GM08714 (cell line): Measurements from ENCODE around the gene STIL.

ENCODE experiments used
- H3K4me3 ChIP-seq: fragments of 200-500 bp; sonication (Bioruptor generic); 2 replicates; pipeline ENCODE4 v1.5.1; 2014; ENCODE audit warnings: mild to moderate bottlenecking, low read length, inconsistent platforms
- ZNF274 ChIP-seq: IDR thresholded peaks from 2 replicates; pipeline ENCODE4 v1.6.1; 2012; ENCODE audit warnings: mild to moderate bottlenecking, low read depth, low read length

The STIL gene

DNA sequence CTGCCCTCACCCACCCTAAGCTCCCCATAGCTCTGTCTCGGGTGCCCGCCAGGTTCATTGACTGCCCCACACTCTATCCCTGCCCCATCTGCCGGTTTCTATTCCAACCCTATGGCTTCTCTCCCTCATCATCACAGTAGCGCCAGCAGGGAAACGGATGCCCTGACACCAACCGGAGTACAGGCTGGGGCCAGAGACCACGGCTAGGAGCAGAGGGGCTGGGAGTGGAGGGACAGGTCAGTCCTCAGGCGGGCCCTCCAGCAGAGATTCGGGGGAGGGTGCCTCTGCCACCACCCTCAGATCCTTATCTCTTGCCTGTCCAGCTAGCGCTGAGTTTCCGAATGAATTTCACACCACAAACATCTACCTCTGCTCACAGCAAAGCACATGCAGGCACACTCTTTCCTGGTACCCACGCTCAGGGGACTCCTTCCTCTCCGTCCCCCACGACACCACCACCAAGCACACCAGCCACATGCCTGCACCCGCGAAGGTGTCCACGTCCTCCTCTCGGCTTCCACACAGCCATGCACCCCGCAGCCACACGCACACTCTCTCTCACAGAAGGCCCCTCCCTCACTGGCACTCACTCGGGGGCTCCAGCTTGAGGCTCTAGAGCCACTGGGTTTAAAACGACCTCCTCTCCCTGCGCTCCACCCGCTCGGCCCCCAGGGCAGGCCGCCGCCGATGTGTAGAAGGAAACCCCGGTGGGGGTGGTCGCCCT is 89.1 kb downstream of the STIL start:
- TF ChIP-seq ZNF274 = no peak
- no peak overlapping the region for H3K4me3 ChIP-seq

DNA sequence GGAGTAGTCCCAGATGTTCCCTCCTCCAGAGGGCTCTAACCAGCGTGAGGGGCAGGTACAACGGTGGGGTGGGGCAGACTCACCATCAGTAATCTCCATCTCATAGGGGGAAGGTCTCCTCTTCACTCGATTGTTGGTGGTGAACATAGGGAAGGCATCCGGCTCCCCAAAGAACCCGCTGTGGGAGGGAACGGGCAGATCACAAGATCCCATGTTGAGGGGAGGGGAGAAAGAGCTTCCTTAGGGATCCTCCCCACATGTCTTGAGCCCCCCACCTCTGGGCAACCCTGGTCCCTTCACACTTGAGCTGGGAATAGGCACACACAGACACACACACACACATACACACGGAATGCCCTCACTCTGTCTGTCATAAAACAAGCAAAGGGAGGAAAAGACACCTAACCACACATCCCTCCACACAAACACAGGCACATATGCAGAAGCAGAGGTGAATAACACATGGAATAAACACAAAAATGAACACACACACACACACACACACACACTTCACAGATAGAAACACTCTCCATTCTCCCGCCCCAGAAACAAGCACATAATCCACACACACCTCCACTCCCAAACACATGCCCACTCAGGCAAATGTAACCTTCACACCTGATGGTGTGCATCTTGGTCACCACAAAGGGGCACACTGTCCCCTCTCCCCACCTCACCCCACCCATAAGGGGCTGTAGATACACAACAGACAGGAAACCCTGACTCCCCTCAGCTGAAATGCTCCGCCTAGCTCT is 89.8 kb downstream of the STIL start:
- H3K4me3 ChIP-seq = no peak overlapping the region
- TF ChIP-seq ZNF274 = no peak

DNA sequence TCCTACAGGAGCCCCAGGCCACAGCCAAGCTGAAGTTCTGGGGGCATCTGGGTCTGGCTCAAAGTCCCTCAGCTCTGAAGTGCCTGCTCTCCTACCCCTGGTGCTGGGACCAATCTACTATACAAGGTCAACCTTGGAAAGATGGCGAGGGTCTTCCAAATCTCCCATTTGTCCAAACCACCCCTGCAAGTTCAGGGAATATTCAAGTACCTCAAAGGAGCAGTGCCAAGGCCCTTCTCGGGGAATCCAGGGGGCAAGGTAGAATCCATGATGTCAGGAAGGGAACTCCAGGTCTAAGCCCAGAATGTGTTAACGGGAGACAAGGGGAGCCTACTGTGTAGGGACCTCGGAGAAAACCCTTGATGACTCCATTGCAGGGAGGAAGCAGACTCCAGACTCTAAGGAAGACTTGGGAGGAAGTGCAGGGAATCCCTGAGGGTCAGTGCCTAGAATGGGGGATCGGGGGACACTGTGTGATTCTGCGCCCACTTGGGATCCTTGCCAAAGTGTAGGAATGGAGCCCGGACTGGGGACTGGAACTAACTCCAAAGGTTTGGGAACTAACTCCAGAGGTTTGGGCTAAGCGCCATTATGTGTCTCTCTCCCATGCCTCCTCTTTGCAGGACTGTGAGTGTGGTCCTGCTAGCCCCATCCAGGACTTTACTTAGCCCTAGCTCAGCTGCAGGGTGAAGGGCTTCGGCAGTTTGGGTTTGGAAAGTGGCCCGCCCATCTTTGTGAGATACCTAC is 90.6 kb downstream of the STIL start:
- no peak overlapping the region for H3K4me3 ChIP-seq
- no peak for TF ChIP-seq ZNF274

DNA sequence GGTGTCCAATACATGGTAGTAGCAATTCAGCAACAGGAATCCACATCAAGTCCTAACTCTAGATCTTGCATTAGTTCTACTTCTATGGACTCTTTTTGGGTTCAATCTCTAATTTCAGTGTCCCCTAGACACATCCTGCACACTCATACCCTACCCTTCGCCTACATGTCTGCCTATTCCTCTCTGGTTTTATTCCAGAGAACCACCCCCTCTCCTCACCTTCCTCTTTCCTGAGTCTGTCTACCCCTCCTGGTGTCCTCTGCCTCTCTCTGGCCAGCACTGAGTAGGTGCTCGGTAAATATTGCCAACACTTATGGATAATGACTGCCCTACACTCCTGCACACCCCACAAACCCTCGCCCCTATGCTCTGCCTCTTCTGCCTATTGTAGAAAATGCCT is 91.5 kb downstream of the STIL start:
- TF ChIP-seq ZNF274 = no peak

DNA sequence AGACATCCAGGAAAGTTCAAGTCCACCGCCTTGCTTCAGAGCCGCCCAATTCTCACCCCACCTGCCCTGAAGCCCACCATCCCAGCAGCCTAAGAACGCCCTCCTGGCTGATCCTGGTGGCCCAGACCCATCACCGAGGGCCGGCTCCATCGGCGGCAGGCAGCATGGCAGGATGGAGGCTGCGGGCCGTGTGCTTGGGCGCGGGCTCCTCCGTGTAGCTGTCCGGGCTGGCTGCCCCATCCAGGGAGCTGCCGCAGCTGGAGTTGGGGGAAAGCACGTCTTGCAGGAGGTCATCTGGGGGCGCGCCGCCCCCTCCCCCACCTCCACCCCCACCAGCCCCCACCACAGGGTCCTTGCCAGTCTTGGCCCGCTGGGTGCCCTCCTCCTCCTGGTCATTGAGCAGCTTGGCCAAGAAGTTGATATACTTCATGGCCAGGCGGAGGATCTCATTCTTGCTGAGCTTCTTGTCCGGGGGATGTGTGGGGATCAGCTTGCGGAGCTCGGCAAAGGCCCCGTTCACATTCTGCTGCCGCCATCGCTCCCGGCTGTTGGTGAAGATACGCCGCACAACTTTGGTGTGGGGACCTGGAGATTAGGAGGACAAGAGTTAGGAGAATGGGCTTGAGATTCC is 94.2 kb downstream of the STIL start:
- TF ChIP-seq ZNF274 = no peak
- H3K4me3 ChIP-seq = no peak overlapping the region

More for the DNA sequence above, 91.5 kb downstream of the STIL start:
- H3K4me3 ChIP-seq = no peak overlapping the region

DNA sequence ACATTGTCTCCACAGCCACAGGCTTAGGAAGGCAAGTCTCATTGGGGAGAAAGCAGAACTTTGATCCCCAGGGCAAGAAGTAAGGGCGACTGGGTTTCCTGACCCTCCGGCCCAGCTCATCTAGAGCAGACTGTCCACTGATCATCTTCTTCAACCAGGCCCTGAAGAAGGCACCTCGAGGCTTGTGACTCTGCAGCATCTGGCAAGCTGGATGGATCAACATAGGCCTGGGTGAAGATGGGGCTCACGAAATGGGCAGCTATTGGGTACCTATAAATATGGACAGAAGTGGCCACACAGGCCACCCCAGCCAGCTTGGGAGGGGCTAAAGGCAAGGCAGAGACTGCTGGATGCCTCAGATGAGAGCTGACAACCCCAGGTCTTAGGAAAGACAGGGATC is 94.9 kb downstream of the STIL start:
- no peak overlapping the region for H3K4me3 ChIP-seq
- TF ChIP-seq ZNF274 = no peak

DNA sequence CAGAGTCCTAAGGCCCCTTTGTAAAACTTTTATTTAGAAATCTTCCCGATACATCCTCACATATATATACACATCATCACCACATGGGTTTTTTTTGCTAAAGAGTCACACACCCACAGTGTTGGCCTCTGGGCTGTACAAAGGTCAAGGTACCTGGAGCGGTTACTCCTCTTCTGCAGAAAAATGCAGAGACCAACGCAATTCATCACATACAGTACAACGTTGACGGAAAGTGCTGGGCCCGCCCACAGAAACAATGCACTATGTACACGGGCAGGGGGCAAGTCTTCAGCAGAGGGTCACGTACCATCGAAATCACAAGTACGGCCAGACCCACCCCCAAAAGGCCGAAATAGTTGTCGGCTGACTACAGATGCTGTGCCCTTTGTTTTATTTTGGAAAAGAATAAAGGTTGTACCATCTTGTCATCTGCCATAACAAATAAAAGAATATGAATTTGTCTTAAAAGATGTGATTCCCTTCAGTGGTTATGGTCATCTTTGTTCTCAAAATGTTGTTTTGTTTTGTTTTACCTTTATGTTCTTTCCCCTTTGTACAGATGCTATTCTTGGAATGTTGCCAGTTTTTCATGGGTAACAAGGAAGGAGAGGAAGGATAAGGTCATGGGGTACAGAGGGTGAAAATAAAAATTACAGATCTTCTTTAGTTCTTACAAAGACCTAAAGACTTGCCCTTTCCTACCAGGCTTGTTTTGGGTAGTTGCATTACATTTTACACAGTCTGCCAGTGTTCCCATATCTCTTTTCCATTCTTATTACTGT is 97.5 kb downstream of the STIL start:
- H3K4me3 ChIP-seq = no peak overlapping the region
- TF ChIP-seq ZNF274 = no peak

DNA sequence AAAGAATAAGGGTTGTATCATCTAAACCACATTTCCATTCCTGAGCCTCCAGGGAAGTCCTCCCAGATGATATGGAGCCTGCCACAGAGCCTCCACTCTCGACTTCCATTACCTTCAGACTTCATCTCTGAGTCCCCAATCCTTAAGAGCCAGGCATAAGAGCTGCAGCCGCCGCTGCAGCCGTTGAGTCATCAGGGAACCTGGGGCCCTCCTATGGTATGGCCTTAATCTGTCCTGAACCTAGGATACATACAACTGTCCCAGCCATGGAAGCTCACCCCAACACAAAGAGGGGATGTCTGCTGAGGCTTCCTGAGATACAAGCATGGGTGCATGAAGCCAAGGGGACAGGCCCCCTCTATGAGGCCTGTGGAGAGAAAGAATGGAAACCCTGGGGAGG is 98.2 kb downstream of the STIL start:
- TF ChIP-seq ZNF274 = no peak
- no peak overlapping the region for H3K4me3 ChIP-seq

DNA sequence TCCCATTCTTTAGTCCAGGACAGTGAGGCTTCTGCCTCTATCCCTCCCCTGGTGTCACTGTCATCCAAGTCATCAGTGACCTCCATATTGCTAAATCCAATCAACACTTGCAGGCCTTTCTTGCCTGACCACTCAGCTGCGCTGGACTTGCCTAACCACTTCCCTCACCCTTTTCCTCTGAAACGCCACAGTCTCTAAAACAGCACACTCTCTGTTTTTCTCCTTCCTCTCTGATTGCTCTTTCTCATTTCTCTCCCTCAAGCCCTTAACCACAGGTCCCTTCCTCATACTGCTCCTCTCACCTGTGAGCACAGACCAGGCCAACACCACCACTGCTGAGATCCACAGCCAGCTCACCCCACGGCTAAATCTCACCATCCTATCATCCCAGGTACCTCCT is 99.4 kb downstream of the STIL start:
- no peak for TF ChIP-seq ZNF274
- no peak overlapping the region for H3K4me3 ChIP-seq

DNA sequence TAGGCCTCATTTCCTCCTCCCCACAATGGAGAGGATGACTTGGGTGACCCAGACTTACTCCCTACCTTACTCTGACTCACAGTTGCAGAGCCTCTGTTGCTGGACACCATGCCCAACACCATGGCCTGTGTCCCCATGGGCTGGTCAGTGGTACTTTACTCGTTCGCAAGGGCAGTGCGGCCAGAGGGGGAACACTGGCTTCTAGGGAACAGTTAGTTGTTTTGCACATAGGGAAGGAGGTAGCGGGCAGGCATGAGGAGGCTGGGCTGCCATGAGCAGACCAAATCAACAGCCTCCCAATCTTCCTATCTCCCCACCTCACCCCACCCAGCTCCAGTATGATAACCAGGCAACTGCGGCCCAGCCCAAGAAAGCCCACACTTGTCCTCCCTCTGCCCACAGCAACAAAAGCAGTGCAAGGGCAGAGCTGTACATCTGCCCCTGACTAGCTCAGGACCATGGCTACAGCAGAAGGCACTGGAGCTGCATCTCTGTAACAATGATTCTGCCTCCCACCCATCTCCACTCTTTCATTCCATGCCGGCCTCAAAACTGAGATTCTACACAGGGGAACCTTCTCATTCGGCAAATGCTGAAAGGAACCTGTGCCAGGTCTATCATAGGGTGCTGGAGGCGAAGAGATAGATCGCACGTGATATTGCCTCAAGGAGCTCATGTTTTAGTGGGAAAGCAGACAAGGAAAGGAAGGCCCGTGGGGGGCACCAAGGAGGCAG is 100.5 kb downstream of the STIL start:
- no peak overlapping the region for H3K4me3 ChIP-seq
- no peak for TF ChIP-seq ZNF274

DNA sequence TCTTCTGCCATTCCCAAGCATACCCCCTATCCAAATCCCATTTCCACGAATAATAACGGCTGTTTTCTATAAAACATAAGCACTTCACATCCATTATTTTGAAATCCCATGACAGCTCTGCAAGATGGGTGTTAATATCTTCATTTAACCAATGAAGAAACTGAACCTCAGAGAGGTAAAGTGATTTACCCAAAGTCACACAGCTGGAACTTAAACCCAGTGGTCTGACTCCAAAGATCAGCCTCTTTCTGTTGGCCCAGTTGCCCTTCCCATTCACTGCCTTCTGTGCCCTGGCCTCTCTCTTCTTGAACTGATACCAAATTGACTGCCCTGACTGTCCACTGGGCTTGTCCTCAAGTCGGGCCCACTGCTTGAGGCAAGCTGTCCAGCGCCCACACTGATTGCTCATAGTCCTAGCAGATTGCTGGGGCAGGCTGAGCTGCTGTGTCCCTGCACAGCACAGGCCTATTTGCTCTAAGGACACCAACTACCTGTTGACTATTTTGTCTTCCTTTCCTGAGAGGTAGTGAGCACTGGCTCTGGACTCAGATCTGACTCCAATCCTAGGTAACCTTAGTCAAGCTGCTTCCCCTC is 101.2 kb downstream of the STIL start:
- H3K4me3 ChIP-seq = no peak overlapping the region
- TF ChIP-seq ZNF274 = no peak

DNA sequence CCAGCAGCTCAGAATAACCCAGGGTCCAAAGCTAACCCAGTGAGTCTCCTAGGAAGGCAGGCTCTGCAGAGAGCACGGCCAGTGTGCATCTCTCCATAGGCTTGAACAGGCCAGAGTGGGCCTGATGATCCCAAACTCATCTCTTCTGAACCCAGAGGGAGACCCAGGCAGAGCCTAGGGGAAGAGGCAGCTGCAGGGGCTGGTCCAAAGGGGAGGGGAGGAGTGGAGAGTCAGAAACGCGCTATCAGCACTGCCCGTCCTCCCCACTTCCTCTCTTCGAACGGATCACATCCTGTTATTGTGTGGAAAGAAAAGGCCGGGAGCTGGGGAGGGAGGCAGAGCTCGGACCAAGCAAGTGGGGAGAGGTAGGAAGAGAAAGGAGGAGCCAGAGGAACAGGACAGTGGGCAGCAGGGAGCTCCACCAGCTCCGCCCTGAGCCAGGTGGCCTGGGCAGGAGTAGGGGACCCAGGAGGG is 102.1 kb downstream of the STIL start:
- no peak overlapping the region for H3K4me3 ChIP-seq
- TF ChIP-seq ZNF274 = no peak
